ENCODE results near the gene SLC26A11.

SLC26A11 gene

GRCh38 chr17:80289616-80290015 lies 69.4 kb downstream of the SLC26A11 start:
- TF ChIP-seq CTCF (IDR thresholded peaks at IDR 0.05; ENCODE audit: extremely low read depth, insufficient read depth, missing control alignments), result no peak
- in situ Hi-C loops (cut with MboI; ENCODE audit: low pct_unique_long_range_greater_than_20kb, low sequenced_read_pairs, unreplicated experiment), result no loop called here
- no peak for DNase-seq (ENCODE audit: low spot score)

- no peak for DNase-seq (ENCODE audit: low spot score)
- TF ChIP-seq CTCF (IDR thresholded peaks at IDR 0.05; ENCODE audit: extremely low read depth, insufficient read depth, missing control alignments), result no peak
- in situ Hi-C loops (cut with MboI; ENCODE audit: low pct_unique_long_range_greater_than_20kb, low sequenced_read_pairs, unreplicated experiment), result no loop called here
Measured at GRCh38 chr17:80290156-80290555, 69.9 kb downstream of the SLC26A11 start.

GRCh38 chr17:80291260-80291659 lies 71.0 kb downstream of the SLC26A11 start:
- in situ Hi-C loops (cut with MboI; ENCODE audit: low pct_unique_long_range_greater_than_20kb, low sequenced_read_pairs, unreplicated experiment), result no loop called here
- DNase-seq (ENCODE audit: low spot score), result no peak
- TF ChIP-seq CTCF (IDR thresholded peaks at IDR 0.05; ENCODE audit: extremely low read depth, insufficient read depth, missing control alignments), result no peak

- DNase-seq (ENCODE audit: low spot score), result no peak
- TF ChIP-seq CTCF (IDR thresholded peaks at IDR 0.05; ENCODE audit: extremely low read depth, insufficient read depth, missing control alignments), result no peak
- in situ Hi-C loops (cut with MboI; ENCODE audit: low pct_unique_long_range_greater_than_20kb, low sequenced_read_pairs, unreplicated experiment), result no loop called here
Measured at GRCh38 chr17:80291691-80292487, 71.7 kb downstream of the SLC26A11 start.

GRCh38 chr17:80292521-80292971 lies 72.3 kb downstream of the SLC26A11 start:
- DNase-seq (ENCODE audit: low spot score), result no peak
- TF ChIP-seq CTCF (IDR thresholded peaks at IDR 0.05; ENCODE audit: extremely low read depth, insufficient read depth, missing control alignments), result no peak
- in situ Hi-C loops (cut with MboI; ENCODE audit: low pct_unique_long_range_greater_than_20kb, low sequenced_read_pairs, unreplicated experiment), result no loop called here

GRCh38 chr17:80294210-80294609 lies 74.0 kb downstream of the SLC26A11 start:
- no peak for TF ChIP-seq CTCF (IDR thresholded peaks at IDR 0.05; ENCODE audit: extremely low read depth, insufficient read depth, missing control alignments)
- DNase-seq (ENCODE audit: low spot score), result no peak
- in situ Hi-C loops (cut with MboI; ENCODE audit: low pct_unique_long_range_greater_than_20kb, low sequenced_read_pairs, unreplicated experiment), result no loop called here
